Vagina (tissue), 2 donors: ENCODE data around the gene REV1. TPM values are rescaled to one million over a fixed set of nuclear protein-coding genes. Genes with fewer than 3 reads are reported as not detected.
"Not testable (repeated sequence)": the region's sequence is repeated elsewhere in the genome, so short reads cannot be mapped to it uniquely, and the experiment has no call there.

Experiments used
- DNase-seq, 2 donors: peaks; one replicate each; pipeline ENCODE4 v3.0.0-alpha.2; 2017; ENCODE audit errors: extremely low spot score in 2 of 2
- H3K27ac ChIP-seq: fragments of 200-600 bp; sonication (generic); one replicate; pipeline ENCODE4 v1.5.1; 2019
- H3K27me3 ChIP-seq: fragments of 200-600 bp; sonication (generic); one replicate; pipeline ENCODE4 v1.5.1; 2019
- H3K36me3 ChIP-seq, 2 donors: fragments of 200-600 bp; sonication (generic); one replicate each; pipeline ENCODE4 v1.5.1; 2017 to 2019
- H3K4me1 ChIP-seq: fragments of 200-600 bp; sonication (generic); one replicate; pipeline ENCODE4 v1.5.1; 2019
- H3K4me3 ChIP-seq, 2 donors: fragments of 200-600 bp; sonication (generic); 1 replicate in 1 of 2; 2 replicates in 1 of 2; pipeline ENCODE4 v1.5.1; 2016 to 2019
- H3K9me3 ChIP-seq: fragments of 200-600 bp; sonication (generic); one replicate; pipeline ENCODE4 v1.5.1; 2019
- POLR2A ChIP-seq, 2 donors: fragments of 450-650 bp; IDR thresholded peaks; one replicate each; pipeline ENCODE4 v1.6.1; 2017; ENCODE audit warnings: antibody characterized with exemption in 2 of 2, mild to moderate bottlenecking in 2 of 2, moderate library complexity in 2 of 2
- POLR2AphosphoS5 ChIP-seq, 2 donors: sonication (generic); formaldehyde crosslinking; IDR thresholded peaks; one replicate each; pipeline ENCODE4 v1.9.0; 2017; ENCODE audit warnings: antibody characterized with exemption in 2 of 2, mild to moderate bottlenecking in 2 of 2, low read depth in 1 of 2; ENCODE audit not compliant: insufficient read depth in 1 of 2
- intact Hi-C: fragments of 100-400 bp; cut with DNase I; formaldehyde crosslinking; loops from one replicate; pipeline ENCODE4 v1.15.1; 2023
- total RNA-seq: library from RNA; depleted of rRNA; stranded (reverse); fragments of >200 nt; gene quantifications from one replicate; pipeline ENCODE4 v1.2.3, GENCODE V29; 2016
- TF ChIP-seq, protein P1 (sequence below), 3 experiments: fragments of 450-650 bp in 2 of 3; fragments of 200-600 bp in 1 of 3; sonication (generic) in 1 of 3; IDR thresholded peaks; one replicate each; pipeline ENCODE4 v1.5.1; 2017 to 2019; ENCODE audit warnings: antibody characterized with exemption in 3 of 3, mild to moderate bottlenecking in 2 of 3, moderate library complexity in 2 of 3

The REV1 gene
- total RNA-seq, 1 donor from 2014 or later: 102 TPM

DNA sequence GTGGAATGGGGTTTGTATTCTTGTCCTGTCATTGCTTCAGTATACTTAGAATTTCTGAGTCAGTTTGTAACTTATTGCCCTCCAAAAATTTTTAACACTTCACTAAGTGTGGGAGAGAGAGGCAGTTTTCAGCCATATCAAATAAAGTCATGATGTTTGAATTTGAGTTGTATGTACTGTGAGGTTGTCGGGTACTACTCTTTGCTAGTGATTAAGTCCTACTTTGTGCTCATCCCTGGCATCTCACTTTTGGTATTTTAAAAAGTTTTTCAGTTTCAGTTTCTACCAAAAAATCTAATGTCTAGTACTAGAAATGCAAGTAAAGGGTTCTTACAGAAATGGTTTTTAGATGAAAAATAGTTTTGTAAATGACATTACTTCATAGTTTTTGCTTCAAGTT, 111.9 kb downstream of the REV1 start:
- Histone ChIP-seq H3K4me3 (no peak overlapping the region), H3K36me3 (peaks cover 0 to 49% of the 10 kb centered on the region in 2 donors), H3K27ac (no peak overlapping the region), H3K27me3 (no peaks in the 10 kb centered on the region), H3K9me3 (no peaks in the 10 kb centered on the region), H3K4me1 (no peaks in the 10 kb centered on the region)
- DNase-seq: no peak
- TF ChIP-seq, protein P1, sequence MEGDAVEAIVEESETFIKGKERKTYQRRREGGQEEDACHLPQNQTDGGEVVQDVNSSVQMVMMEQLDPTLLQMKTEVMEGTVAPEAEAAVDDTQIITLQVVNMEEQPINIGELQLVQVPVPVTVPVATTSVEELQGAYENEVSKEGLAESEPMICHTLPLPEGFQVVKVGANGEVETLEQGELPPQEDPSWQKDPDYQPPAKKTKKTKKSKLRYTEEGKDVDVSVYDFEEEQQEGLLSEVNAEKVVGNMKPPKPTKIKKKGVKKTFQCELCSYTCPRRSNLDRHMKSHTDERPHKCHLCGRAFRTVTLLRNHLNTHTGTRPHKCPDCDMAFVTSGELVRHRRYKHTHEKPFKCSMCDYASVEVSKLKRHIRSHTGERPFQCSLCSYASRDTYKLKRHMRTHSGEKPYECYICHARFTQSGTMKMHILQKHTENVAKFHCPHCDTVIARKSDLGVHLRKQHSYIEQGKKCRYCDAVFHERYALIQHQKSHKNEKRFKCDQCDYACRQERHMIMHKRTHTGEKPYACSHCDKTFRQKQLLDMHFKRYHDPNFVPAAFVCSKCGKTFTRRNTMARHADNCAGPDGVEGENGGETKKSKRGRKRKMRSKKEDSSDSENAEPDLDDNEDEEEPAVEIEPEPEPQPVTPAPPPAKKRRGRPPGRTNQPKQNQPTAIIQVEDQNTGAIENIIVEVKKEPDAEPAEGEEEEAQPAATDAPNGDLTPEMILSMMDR (IDR thresholded peaks at IDR 0.05): no peak
- intact Hi-C loops: no loop called here

DNA sequence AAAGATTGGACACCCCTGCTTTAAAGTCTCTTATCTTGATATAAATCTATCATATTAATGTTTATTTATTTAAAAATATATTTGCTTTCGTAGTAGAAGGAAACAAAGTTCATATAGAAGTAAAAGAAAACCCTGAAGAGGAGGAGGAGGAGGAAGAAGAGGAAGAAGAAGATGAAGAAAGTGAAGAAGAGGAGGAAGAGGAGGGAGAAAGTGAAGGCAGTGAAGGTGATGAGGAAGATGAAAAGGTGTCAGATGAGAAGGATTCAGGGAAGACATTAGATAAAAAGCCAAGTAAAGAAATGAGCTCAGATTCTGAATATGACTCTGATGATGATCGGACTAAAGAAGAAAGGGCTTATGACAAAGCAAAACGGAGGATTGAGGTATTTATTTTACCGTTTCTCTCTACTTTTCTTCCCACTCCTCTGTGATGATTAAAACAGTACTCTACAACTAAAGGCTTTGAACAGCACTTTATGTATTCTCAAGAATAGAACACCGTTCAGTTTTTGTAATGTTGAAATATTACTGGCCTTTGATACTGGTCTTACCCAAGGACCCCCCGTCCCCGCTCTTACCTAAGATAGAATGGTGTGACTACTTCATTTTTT, 113.5 kb downstream of the REV1 start:
- H3K4me1 ChIP-seq: no peaks in the 10 kb centered on the region
- H3K27me3 ChIP-seq: no peaks in the 10 kb centered on the region
- no peaks in the 10 kb centered on the region for H3K9me3 ChIP-seq
- intact Hi-C loops: no loop called here
- no peak overlapping the region for H3K27ac ChIP-seq
- DNase-seq: no peak
- H3K4me3 ChIP-seq: no peak overlapping the region
- H3K36me3 ChIP-seq: peaks cover 0 to 50% of the 10 kb centered on the region in 2 donors
- no peak for TF ChIP-seq POLR2AphosphoS5 (IDR thresholded peaks at IDR 0.05; ENCODE audit: insufficient read depth in 1 of 2, low read depth in 1 of 2)
- TF ChIP-seq, protein P1 (IDR thresholded peaks at IDR 0.05): no peak
- TF ChIP-seq POLR2A (IDR thresholded peaks at IDR 0.05): no peak

DNA sequence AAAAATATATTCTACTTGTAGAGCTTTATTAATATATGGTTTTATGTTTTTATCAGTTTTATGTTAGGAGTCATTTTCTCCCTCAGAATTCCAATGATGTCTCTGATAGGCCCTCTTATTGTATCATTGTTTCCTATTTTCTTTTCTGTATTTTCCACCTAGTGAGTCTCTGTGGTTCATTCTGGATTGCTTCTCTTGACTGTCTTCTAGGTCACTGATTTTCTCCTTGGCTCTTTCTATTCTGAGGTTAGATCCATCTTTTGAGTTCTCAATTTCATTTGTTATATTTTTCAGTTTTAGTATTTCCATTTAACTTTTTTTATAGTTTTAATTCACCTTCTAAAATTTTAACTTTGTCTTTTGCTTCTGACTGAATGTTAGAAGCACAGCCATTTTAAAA, 115.1 kb downstream of the REV1 start:
- H3K9me3 ChIP-seq: no peaks in the 10 kb centered on the region
- H3K27ac ChIP-seq: no peak overlapping the region
- H3K27me3 ChIP-seq: no peaks in the 10 kb centered on the region
- H3K4me1 ChIP-seq: no peaks in the 10 kb centered on the region
- no peak for TF ChIP-seq POLR2AphosphoS5 (IDR thresholded peaks at IDR 0.05; ENCODE audit: insufficient read depth in 1 of 2, low read depth in 1 of 2)
- TF ChIP-seq POLR2A (IDR thresholded peaks at IDR 0.05): no peak
- TF ChIP-seq, protein P1 (IDR thresholded peaks at IDR 0.05): no peak
- intact Hi-C loops: no loop called here
- no peak overlapping the region for H3K4me3 ChIP-seq
- DNase-seq: no peak
- peaks cover 0 to 45% of the 10 kb centered on the region in 2 donors for H3K36me3 ChIP-seq

DNA sequence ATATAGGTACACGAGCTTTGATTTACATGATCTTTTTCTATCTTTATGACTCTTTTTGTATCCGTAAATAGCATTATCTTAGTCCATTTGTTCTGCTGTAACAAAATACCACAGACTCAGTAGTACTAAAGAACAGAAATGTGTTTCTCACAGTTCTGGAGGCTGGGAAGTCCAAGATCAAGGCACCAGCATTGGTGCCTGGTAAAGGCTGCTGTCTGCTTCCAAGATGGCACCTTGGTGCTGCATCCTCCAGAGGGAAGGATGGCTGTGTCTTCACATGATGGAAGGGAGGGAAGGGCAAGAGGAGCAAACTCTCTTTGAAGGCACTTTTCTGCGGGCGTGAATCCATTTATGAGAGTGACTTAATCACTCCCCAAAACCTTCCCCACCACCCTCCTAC, 116.7 kb downstream of the REV1 start:
- intact Hi-C loops: no loop called here
- no peak overlapping the region for H3K4me3 ChIP-seq
- no peak for DNase-seq
- no peak overlapping the region for H3K27ac ChIP-seq
- H3K9me3 ChIP-seq: no peaks in the 10 kb centered on the region
- H3K4me1 ChIP-seq: no peaks in the 10 kb centered on the region
- H3K27me3 ChIP-seq: no peaks in the 10 kb centered on the region
- TF ChIP-seq POLR2A (IDR thresholded peaks at IDR 0.05): no peak
- TF ChIP-seq, protein P1 (IDR thresholded peaks at IDR 0.05): no peak
- TF ChIP-seq POLR2AphosphoS5 (IDR thresholded peaks at IDR 0.05; ENCODE audit: insufficient read depth in 1 of 2, low read depth in 1 of 2): no peak
- peaks cover 0 to 51% of the 10 kb centered on the region in 2 donors for H3K36me3 ChIP-seq

DNA sequence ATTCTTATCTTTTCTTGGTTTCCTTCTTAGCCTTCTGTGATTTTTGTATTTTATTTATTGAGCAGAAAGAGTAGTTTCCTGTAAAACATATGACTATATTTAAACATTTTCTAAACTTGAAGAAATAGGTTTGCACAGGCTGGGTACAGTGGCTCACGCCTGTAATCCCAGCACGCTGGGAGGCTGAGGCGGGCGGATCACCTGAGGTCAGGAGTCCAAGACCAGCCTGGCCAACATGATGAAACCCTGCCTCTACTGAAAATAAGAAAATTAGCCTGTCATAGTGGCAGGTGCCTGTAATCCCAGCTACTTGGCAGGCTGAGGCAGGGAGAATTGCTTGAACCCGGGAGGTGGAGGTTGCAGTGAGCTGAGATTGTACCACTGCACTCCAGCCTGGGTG, 121.0 kb downstream of the REV1 start:
- H3K4me3 ChIP-seq, H3K27ac ChIP-seq, H3K9me3 ChIP-seq, DNase-seq, intact Hi-C loops, H3K4me1 ChIP-seq, H3K27me3 ChIP-seq: not testable (repeated sequence)
- H3K36me3 ChIP-seq: peaks cover 0 to 69% of the 10 kb centered on the region in 2 donors
